SK-N-SH (cell line): ENCODE data around the gene THBS3.

Experiments
- ELF1 ChIP-seq: IDR thresholded peaks from 2 replicates; pipeline ENCODE4 v1.4.0; 2012
- EP300 ChIP-seq, 2 experiments: IDR thresholded peaks; 2 replicates each; pipeline versions ENCODE4 v1.4.0 to v1.6.1; 2012; ENCODE audit warnings: borderline replicate concordance in 1 of 2, low read depth in 1 of 2, low read length in 1 of 2
- FOXJ3 ChIP-seq: sonication (generic); formaldehyde crosslinking; IDR thresholded peaks from 2 replicates; pipeline ENCODE4 v1.5.1; 2020; ENCODE audit warnings: mild to moderate bottlenecking, missing genetic modification reagents
- JUND ChIP-seq: IDR thresholded peaks from 2 replicates; pipeline ENCODE4 v1.4.0; 2012
- MAX ChIP-seq: IDR thresholded peaks from 2 replicates; pipeline ENCODE4 v1.4.0; 2012; ENCODE audit warnings: low read depth
- POLR2AphosphoS5 ChIP-seq: IDR thresholded peaks from 2 replicates; pipeline ENCODE4 v1.6.1; 2012; ENCODE audit warnings: low read depth, low read length
- RAD21 ChIP-seq: IDR thresholded peaks from 2 replicates; pipeline ENCODE4 v1.6.1; 2012; ENCODE audit warnings: mild to moderate bottlenecking, low read length
- REST ChIP-seq: IDR thresholded peaks from 2 replicates; pipeline ENCODE4 v1.6.1; 2012; ENCODE audit warnings: mild to moderate bottlenecking, low read depth, low read length, moderate library complexity
- SIN3A ChIP-seq: IDR thresholded peaks from 2 replicates; pipeline ENCODE4 v1.6.1; 2012; ENCODE audit warnings: low read depth, mild to moderate bottlenecking, low read length, moderate library complexity, borderline replicate concordance
- TAF1 ChIP-seq: IDR thresholded peaks from 2 replicates; pipeline ENCODE4 v1.6.1; 2012; ENCODE audit warnings: low read depth, mild to moderate bottlenecking, low read length, moderate library complexity, borderline replicate concordance
- TCF12 ChIP-seq: IDR thresholded peaks from 2 replicates; pipeline ENCODE4 v1.4.0; 2012
- TF ChIP-seq, protein P1 (sequence below): fragments of 200-600 bp; sonication (generic); IDR thresholded peaks from 2 replicates; pipeline ENCODE4 v1.6.1; 2017; ENCODE audit warnings: antibody characterized with exemption, mild to moderate bottlenecking, moderate library complexity

- TF ChIP-seq, protein P1, sequence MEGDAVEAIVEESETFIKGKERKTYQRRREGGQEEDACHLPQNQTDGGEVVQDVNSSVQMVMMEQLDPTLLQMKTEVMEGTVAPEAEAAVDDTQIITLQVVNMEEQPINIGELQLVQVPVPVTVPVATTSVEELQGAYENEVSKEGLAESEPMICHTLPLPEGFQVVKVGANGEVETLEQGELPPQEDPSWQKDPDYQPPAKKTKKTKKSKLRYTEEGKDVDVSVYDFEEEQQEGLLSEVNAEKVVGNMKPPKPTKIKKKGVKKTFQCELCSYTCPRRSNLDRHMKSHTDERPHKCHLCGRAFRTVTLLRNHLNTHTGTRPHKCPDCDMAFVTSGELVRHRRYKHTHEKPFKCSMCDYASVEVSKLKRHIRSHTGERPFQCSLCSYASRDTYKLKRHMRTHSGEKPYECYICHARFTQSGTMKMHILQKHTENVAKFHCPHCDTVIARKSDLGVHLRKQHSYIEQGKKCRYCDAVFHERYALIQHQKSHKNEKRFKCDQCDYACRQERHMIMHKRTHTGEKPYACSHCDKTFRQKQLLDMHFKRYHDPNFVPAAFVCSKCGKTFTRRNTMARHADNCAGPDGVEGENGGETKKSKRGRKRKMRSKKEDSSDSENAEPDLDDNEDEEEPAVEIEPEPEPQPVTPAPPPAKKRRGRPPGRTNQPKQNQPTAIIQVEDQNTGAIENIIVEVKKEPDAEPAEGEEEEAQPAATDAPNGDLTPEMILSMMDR = peak; percentile 91
- TF ChIP-seq TAF1 (peak; percentile 80), EP300 (IDR thresholded peaks at IDR 0.05; ENCODE audit: borderline replicate concordance in 1 of 2, low read depth in 1 of 2, low read length in 1 of 2) (no peak), RAD21 (no peak), FOXJ3 (CRISPR knock-in tag) (no peak), POLR2AphosphoS5 (peak; percentile 94), MAX (no peak), REST (no peak), SIN3A (peak; percentile 82; the same call in 1 of the 2 replicates), TCF12 (no peak; the same call in 1 of the 2 replicates), ELF1 (peak; percentile 69), JUND (no peak)
Observed at GRCh38 chr1:155172732-155173477, 34.8 kb downstream of the THBS3 start, which contains the start of gene KRTCAP2.
